NCI-H460 (cell line): ENCODE data around the gene VIPAS39. TPM values are rescaled to one million over a fixed set of nuclear protein-coding genes. Genes with fewer than 3 reads are reported as not detected.
A peak's percentile ranks its signal among the peaks of the same experiment; 100 is the strongest.
"Not testable (repeated sequence)": the region's sequence is repeated elsewhere in the genome, so short reads cannot be mapped to it uniquely, and the experiment has no call there.

Experiments
- DNase-seq: peaks from one replicate; pipeline ENCODE4 v3.0.0-alpha.2; 2016; ENCODE audit warnings: low read depth; ENCODE audit errors: extremely low read depth
- total RNA-seq: library from RNA; depleted of rRNA; stranded (reverse); fragments of >200 nt; shearing (Covaris generic); gene quantifications from 2 replicates; pipeline ENCODE4 v1.2.3, GENCODE V29; 2014

Gene VIPAS39
- total RNA-seq, 1 experiment from 2014 or later, result 21.1 TPM

DNA sequence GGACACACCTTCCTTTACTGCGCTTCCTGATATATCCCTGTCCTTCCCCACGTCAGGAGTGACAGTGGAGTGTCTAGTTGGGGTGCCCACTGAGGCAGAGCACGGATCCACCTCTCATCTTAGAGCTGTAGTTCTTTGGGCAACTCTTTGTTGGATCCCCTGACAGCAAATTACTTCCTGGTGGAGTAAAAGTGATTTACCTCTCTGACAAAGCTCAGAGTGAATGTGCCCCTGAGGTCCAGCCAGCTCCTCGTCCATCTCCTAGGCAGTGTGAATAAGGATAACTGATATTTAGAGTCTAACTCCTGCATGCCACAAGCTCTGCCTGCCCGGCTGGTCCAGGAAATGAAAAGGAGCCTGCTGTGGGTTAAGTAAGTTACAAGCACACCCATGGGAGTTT, 16.5 kb upstream of the VIPAS39 start:
- DNase-seq, result no peak

DNA sequence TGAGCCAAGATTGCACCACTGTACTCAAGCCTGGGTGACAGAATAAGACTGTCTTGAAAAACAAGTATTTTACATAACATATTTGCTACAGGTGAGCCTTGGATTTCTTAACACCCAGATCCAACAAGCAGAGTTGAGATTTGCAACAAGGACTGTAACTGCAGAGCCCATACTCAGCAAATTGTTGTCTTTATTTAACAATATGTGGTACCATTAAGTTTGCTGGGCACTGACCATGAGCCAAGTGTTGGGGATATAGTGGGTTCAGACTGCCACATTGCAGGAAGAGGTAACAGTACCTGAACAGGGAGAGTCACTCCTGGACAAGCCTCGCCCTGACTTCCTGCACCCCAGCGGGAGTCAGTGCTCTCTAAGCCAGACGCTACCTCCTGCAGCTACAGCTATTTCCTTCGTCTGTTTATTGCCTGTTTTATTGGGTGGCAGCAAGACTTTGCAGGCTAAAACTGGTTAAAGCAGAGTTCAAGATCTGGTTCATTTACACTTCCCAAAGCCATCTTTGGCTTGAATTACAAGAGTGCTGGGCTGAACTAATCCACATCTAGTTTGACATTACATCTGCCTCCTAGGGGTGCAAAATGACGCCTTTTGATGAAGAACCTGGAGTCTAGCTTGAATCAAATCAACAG, 12.9 kb upstream of the VIPAS39 start:
- no peak for DNase-seq

DNA sequence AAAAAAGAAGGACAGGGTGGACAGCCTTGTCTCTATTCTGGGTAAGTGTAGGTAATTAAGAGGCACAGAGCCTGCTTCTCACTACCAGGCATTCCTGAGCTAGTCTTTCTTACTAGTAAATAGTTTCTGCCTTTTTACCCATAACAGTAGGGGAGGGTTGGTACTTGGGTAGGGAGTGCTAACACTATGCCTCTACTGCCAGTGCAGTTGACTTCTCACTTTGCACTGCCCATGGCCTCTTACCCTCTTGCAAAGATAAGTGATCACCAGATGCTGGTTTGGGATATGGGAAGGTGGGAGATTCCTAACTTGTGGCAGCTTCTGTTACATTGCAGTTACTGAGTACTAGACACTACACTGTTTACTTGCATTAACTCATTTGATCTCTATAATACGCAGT, 12.1 kb upstream of the VIPAS39 start:
- no peak for DNase-seq

DNA sequence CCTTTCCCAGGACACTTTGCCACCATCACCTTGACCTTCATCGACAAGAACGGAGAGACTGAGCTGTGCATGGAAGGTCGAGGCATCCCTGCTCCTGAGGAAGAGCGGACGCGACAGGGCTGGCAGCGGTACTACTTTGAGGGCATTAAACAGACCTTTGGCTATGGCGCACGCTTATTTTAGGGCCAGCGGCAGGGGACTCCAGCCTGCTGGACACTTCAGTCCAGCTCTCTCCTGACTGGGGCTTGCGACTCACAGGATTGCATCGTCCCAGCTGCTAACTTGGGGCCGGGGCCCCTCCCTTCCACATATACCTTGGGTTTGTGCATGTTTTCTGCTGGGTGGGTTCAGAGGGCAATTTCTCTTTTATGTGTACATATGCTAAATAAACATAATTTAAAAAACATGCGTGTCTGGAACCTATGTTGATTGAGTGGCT, 11.7 kb upstream of the VIPAS39 start:
- no peak for DNase-seq

DNA sequence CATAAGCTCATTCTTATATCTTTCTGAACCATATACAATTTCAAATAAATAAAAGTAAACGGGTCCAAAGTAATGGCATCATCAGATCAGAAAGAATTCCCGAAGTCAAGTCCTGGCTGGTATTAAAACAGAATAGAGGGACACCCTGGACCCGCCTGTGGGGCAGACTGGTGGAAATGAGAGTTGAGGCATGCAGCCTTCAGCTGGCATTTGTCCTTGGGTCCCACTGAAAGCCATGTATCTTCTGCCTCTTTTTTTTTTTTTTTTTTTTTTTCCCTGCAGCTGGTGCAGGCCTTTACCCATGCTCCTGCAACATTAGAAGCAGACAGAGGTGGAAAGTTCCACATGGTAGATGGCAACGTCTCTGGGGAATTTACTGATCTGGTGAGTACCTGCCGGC, 10.4 kb upstream of the VIPAS39 start:
- DNase-seq, result no peak

DNA sequence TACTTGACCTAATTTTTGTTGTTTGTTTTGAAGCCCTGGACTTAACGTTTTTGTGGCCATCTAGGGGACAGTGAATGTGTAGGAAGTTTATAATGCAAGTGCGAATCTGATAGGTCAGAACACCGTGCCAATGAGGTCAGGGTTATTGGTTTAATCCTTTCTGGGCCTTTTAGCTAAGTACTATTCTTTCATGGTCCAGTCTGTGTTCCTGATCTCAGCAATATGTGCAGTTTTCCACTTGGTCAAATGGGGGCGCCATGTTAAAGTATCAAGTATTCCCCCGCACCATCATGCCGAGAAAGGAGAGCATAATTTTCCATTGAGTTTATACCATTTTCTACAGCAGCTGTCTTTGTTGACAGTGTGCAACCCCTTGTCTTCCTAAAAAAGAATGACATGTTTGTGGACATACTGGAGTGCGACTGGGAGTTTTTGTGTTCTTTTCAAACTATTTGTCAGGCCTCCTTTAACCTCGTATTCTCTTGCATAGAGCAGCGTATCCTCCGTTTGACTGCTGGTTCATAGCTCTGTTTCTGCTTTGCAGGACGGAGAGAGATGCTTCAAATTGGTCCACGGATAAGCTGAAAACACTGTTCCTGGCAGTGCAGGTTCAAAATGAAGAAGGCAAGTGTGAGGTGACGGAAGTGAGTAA, 1.8 kb upstream of the VIPAS39 start:
- DNase-seq, result peak; percentile 58

DNA sequence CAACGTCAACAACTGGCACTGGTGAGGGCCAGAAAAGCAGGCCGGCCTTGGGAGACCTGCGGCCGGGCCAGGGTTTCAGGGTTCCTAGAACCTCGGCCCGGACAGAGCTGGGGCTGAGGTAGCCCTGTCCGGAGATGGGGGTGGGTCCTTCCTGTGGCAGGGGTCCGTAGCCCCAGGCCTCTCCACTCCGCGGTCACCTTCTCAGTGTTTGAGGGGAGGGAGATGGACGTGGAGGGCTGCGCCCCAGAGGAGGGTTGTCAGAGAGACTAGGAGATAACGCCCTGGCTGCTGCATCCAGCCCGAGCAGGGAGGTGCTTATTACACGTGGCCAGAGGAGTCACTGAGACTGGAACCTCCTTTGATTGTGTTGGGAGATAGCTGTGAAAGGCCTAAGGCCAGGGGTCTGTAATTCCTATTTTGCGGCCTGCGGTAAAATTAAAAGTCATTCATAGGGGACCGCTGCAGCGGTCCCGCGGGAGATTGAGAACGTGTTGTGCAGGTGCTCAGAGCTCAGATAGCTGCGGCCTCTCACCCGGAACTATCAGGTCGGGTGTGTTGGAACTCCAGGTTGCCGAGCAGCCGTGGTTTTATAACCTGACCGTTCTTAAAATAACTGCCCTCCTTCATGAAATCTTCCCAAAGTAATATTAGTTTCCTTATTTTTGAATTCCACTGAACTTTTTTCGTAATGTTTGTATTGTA, 999 bp upstream of the VIPAS39 start:
- DNase-seq, result no peak

DNA sequence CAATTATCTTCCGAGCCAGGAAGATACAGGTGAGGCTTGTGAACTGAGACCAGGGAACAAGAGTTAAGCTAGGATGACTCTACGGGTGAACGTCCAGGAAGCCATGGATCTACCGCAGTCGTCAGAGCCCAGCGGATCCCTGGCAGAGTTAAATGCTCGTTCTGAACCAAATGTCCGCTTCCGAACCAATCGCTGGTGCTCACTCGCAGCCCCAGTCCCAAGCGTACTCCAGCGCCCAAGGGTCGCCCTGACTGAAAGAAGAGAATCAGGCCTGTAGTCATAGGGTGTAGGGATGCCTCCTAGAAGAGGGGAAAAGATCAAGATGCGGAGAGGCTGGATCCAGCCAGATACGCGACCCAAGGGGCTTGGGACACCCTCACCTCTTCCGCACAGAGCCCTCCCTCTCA, 283 bp downstream of the VIPAS39 start:
- DNase-seq, result no peak

DNA sequence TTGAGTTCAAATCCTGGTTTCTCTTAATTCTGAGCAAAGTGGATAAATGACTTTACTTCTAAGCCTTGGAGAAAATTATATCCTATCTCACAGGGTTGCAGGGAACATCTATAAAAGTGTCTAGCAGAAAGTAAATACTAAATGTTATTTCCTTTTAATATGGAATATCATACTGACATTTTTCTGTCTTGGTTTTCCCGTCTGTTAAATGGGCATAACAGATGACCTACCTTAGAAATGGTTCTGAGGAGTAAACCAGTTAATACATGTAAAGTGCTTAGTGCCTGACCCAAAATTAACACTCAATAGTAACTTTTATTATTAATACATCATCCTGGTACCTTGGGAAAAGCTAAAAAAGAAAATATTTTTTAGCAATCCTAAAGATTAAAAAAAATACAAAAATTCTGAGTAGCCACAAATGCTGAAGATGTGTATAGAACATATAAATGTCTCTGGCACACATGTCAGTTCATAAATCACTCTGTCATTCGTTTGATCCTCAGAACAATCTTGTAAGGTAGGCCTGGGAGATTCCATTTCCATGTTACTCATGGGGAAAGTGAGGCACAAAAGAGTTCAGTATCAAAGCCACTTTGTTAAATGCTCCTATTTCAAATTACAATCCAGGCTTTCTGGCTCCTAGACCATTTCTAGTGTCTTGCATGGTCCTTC, 1.3 kb downstream of the VIPAS39 start:
- no peak for DNase-seq

DNA sequence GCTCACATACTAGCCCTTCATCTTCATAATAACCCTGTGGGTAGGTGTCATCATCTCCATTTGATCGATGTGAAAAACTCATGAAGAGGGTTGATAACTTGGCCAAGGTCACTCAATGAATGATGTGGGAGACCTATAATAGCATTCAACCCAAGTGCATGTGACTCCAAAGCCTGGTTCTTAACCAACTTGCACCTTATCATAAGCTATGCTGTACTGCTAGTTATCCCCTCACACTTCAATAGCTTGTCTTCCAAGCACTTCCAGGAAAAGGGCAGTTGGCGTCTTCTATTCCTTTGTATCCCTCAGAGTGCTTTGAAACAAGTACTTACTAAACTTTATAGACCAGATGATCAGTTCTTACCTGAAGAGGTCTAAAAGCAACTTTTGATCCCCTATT, 15.2 kb downstream of the VIPAS39 start:
- DNase-seq, result no peak

DNA sequence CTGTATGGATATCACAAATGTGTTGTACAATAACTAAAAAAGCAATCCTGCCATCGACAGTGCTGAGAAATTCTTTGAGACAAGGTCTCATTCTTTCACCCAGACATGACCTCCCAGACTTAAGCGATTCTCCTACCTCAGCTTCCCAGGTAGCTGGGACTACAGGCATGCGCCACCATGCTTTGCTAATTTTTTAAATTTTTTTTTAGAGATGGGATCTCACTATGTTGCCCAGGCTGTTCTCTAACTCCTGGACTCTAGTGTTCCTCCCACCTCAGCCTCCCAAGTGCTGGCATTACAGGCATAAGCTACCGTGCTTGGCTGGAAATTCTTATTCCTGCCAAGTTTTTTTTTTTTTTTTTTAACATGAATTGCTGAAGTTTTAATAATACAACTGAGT, 17.5 kb downstream of the VIPAS39 start:
- DNase-seq, result no peak

DNA sequence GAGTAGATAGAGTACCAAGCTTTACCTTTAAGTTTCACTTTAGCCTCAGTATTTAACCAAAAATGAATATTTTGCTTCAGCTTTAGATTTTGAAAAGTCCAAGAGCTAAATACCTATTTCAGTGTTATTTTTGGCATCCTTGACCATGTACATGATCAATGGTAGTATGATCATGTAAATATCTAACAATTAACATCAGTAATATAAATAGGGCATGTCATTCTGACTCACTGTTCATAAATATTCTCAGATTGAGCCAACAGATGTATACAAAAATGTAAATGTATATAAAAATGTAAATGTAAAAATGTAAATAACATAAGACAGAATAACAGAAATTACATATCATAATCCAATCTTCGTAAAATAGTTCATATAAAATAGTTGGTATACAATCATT, 18.8 kb downstream of the VIPAS39 start:
- no peak for DNase-seq

DNA sequence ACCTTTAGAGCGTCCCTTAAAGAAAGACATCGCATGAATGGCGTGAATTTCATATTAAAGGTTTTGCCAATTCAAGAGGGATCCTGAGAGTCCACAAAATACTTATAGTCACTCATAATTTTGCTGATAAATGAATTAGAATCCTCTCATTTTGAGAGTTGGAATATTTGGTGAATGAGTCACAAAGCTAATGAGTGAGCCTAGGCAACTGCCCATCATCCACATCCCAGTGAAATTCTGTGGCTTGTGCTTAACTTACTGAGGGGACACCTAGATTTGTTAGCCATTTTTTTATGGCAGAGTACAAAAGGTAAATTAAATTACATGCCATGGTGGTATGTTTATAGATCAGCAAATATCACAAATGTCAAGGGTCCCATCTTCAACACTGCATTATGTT, 21.4 kb downstream of the VIPAS39 start:
- no peak for DNase-seq

DNA sequence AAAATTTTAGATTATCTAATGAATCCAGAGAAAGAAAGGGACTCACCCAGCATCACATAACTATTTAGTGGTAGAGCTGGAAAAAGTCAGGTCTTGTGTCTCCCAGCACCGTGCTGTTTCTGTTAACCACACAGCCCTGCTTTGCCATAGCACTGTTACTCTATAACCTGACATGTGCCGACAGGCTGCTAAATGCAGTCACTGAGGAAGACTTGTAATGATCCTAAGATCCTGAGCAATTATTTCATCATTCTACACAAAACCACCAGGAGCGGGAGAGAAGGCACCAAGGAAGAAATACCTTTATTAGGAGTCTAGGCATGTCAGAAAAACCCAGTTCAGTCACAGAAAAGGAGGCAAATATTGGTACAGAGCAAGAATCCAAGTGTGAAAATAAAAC, 31.0 kb downstream of the VIPAS39 start:
- DNase-seq, result no peak

DNA sequence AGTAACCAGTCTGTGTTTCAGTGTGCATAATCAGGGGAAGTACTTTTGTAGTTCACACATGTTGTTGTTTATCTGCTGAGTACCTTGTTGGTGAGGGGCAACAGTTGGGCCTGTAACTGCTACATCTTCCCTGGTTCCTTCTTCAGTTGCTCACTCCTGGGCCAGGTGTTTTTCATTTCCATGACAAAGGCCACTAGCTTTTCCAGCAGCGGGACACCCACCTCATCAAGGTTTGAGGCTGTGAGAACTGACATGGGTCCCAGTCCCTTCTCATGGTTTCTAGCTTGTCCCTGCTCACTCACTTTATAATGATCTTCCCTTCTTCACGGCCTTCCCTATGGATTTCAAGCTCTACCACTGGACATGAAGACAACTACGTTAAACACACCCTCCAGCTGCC, 32.5 kb downstream of the VIPAS39 start:
- DNase-seq, result no peak

DNA sequence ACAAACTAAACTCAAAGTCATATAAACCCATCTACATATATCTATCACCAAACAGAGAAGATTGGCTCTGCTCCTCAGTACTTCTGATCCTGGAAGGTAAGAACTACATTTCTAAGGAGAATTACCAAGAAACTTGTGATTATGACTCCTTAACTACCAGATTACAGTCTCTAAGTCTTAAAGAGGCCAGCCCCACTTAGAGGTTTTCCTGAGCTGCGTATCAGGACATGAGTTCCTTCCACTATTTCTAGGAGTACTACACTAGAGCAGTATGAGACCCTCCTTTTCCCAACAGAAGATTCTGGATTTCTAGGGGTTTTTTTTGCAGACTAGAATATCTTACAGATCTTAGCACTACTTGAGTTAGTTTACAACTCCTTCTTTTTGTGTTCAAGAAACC, 34.0 kb downstream of the VIPAS39 start, which contains the start of gene NOXRED1:
Gene NOXRED1 (minus strand): TSS at position 101 of the 400 bp plus-strand sequence. CDS start 634 bp downstream, outside the sequence.
- no peak for DNase-seq

DNA sequence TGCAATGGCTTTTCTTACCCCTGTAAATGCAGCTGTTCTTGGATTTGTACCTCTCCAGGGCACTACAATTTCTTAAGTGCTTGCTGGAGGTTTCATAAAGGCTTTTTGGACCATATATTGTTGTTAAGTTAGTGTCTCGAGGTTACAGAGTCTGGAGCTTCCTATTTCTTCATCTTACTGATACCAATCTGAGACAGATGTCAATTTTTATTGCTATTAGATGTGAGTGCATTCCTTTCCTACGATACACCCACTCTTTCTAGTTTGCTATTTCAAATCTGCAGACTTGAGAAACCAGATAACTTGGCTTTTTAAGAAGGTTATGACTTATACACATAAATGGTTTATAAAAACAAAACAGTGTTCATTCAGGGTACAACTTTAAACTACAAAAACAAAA, 36.2 kb downstream of the VIPAS39 start:
- no peak for DNase-seq

DNA sequence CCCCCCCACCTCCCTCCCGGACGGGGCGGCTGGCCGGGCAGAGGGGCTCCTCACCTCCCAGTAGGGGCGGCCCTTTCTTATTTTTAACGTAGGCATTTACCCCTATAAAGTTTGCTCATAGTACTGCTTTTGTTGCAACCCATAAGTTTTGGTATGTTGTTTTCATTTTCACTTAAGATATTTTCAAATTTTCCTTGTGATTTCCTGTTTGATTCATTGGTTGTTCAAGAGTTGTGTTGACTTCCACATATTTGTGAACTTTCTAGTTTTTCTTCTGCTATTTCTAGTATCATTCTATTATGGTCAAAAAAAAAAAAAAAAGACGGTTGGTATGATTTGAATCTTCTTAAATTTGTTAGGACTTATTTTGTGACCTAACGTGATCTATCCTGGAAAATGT, 40.6 kb downstream of the VIPAS39 start:
- DNase-seq, result no peak

DNA sequence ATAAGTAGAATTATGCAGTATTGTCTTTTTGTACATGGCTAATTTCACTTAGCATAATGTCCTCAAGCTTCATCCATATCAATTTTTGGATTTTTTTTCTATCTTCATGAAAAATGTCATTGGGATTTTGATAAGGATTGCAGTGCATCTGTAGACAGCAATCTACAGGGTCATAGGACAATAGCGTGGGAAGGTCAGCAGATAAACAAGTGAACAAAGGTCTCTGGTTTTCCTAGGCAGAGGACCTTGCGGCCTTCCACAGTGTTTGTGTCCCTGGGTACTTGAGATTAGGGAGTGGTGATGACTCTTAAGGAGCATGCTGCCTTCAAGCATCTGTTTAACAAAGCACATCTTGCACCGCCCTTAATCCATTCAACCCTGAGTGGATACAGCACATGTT, 41.3 kb downstream of the VIPAS39 start:
- DNase-seq, result not testable (repeated sequence)

DNA sequence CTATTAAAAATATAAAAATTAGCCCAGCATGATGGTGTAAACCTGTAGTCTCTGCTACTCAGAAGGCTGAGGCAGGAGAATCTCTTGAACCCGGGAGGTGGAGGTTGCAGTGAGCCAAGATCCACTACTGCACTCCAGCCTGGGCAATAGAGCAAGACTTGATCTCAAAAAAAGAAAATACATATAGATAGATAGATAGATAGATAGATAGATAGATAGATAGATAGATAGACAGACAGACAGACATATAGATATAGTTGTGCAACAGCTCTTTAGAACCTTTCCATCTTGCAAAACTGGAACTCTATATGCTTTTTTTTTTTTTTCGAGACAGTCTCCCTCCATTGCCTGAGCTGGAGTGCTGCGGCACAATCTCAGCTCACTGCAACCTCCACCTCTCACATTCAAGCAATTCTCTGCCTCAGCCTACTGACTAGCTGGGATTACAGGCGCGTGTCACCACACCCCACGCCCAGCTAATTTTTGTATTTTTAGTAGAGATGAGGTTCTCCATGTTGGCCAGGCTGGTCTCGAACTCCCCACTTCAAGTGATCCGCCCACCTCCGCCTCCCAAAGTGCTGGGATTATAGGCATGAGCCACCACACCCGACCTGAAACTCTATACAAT, 41.9 kb downstream of the VIPAS39 start:
- not testable (repeated sequence) for DNase-seq

DNA sequence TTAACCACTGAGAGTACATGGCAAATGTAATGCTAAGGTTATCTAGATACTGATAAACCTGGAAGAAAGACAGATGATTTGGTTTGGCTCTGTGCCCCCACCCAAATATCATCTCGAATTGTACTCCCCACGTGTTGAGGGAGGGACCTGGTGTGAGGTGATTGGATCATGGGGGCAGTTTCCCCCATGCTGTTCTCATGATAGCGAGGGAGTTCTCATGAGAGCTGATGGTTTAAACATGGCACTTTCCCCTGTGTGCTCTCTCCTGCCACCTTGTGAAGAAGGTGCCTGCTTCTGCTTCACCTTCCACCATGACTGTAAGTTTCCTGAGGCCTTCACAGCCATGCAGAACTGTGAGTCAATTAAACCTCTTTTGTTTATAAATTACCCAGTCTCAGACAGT, 48.3 kb downstream of the VIPAS39 start:
- no peak for DNase-seq
